H9 (cell line): ENCODE measurements around the gene TMEM26. TPM values are rescaled to one million over a fixed set of nuclear protein-coding genes. Genes with fewer than 3 reads are reported as not detected.

ENCODE experiments used
- DNase-seq: peaks from one replicate; pipeline ENCODE4 v3.0.0-alpha.2; 2017
- H2AFZ ChIP-seq: one replicate; pipeline ENCODE4 v1.6.1; 2013; ENCODE audit warnings: mild to moderate bottlenecking, low read length, control low read depth, moderate library complexity
- H2AK5ac ChIP-seq: 2 replicates; pipeline ENCODE4 v1.6.1; 2013; ENCODE audit warnings: low read length, control low read depth, mixed read lengths; ENCODE audit not compliant: insufficient read length
- H2BK120ac ChIP-seq: one replicate; pipeline ENCODE4 v1.6.1; 2013; ENCODE audit warnings: low read depth, mild to moderate bottlenecking, low read length, control low read depth, inconsistent platforms; ENCODE audit not compliant: poor library complexity, severe bottlenecking
- H2BK12ac ChIP-seq: 2 replicates; pipeline ENCODE4 v1.6.1; 2013; ENCODE audit warnings: low read length, control low read depth, mixed read lengths, low read depth; ENCODE audit not compliant: insufficient read length
- H2BK15ac ChIP-seq: 2 replicates; pipeline ENCODE4 v1.6.1; 2013; ENCODE audit warnings: low read depth, low read length, control low read depth
- H2BK20ac ChIP-seq: one replicate; pipeline ENCODE4 v1.6.1; 2013; ENCODE audit warnings: low read depth, mild to moderate bottlenecking, low read length, control low read depth, inconsistent platforms; ENCODE audit not compliant: poor library complexity, severe bottlenecking
- H2BK5ac ChIP-seq: 2 replicates; pipeline ENCODE4 v1.6.1; 2013; ENCODE audit warnings: low read length, control low read depth, mixed read lengths; ENCODE audit not compliant: insufficient read length
- H3K14ac ChIP-seq: 2 replicates; pipeline ENCODE4 v1.6.1; 2013; ENCODE audit warnings: low read length, control low read depth; ENCODE audit not compliant: insufficient read depth
- H3K18ac ChIP-seq: 2 replicates; pipeline ENCODE4 v1.6.1; 2013; ENCODE audit warnings: low read depth, mild to moderate bottlenecking, mixed read lengths, low read length, control low read depth; ENCODE audit not compliant: insufficient read length
- H3K23ac ChIP-seq: 2 replicates; pipeline ENCODE4 v1.6.1; 2013; ENCODE audit warnings: low read length, control low read depth, mixed read lengths, low read depth; ENCODE audit not compliant: insufficient read length
- H3K23me2 ChIP-seq: 2 replicates; pipeline ENCODE4 v1.6.1; 2013; ENCODE audit warnings: low read depth, mild to moderate bottlenecking, mixed read lengths, low read length, control low read depth; ENCODE audit not compliant: insufficient read length, poor library complexity, severe bottlenecking
- H3K27ac ChIP-seq: 2 replicates; pipeline ENCODE4 v1.5.1; 2013; ENCODE audit warnings: low read length, control low read depth, mixed read lengths, low read depth; ENCODE audit not compliant: insufficient read length
- H3K27me3 ChIP-seq: 2 replicates; pipeline ENCODE4 v1.6.1; 2013; ENCODE audit warnings: low read length, control low read depth, inconsistent platforms; ENCODE audit not compliant: insufficient read depth
- H3K4ac ChIP-seq: 2 replicates; pipeline ENCODE4 v1.6.1; 2013; ENCODE audit warnings: low read depth, mild to moderate bottlenecking, control low read depth, inconsistent platforms, low read length, moderate library complexity
- H3K4me1 ChIP-seq: 2 replicates; pipeline ENCODE4 v1.6.1; 2013; ENCODE audit warnings: low read length, control low read depth, inconsistent platforms; ENCODE audit not compliant: insufficient read depth
- H3K4me2 ChIP-seq: 2 replicates; pipeline ENCODE4 v1.6.1; 2013; ENCODE audit warnings: low read length, control low read depth, mixed read lengths; ENCODE audit not compliant: insufficient read length, insufficient read depth
- H3K56ac ChIP-seq: 2 replicates; pipeline ENCODE4 v1.6.1; 2013; ENCODE audit warnings: low read depth, mild to moderate bottlenecking, mixed read lengths, low read length, control low read depth; ENCODE audit not compliant: insufficient read length
- H3K79me1 ChIP-seq: 2 replicates; pipeline ENCODE4 v1.6.1; 2013; ENCODE audit warnings: low read depth, mild to moderate bottlenecking, moderate library complexity, low read length, control low read depth, inconsistent platforms; ENCODE audit not compliant: insufficient read depth, poor library complexity, severe bottlenecking
- H3K79me2 ChIP-seq: 2 replicates; pipeline ENCODE4 v1.6.1; 2013; ENCODE audit warnings: low read length, control low read depth, inconsistent platforms; ENCODE audit not compliant: insufficient read depth
- H3K9ac ChIP-seq: 2 replicates; pipeline ENCODE4 v1.6.1; 2013; ENCODE audit warnings: low read length, control low read depth, mixed read lengths; ENCODE audit not compliant: insufficient read length; ENCODE audit errors: extremely low read depth
- H3K9me3 ChIP-seq: one replicate; pipeline ENCODE4 v1.6.1; 2013; ENCODE audit warnings: low read depth, low read length, inconsistent platforms; ENCODE audit not compliant: control insufficient read depth
- H3T11ph ChIP-seq: one replicate; pipeline ENCODE4 v1.6.1; 2013; ENCODE audit warnings: mild to moderate bottlenecking, low read length, control low read depth, inconsistent platforms
- H4K20me1 ChIP-seq: one replicate; pipeline ENCODE4 v1.6.1; 2013; ENCODE audit not compliant: control insufficient read depth, insufficient read length, insufficient read depth
- H4K5ac ChIP-seq: 2 replicates; pipeline ENCODE4 v1.6.1; 2013; ENCODE audit warnings: low read depth, mild to moderate bottlenecking, mixed read lengths, low read length, control low read depth; ENCODE audit not compliant: insufficient read length
- H4K8ac ChIP-seq: replicated peaks from 2 replicates; pipeline ENCODE4 v1.6.1; 2013; ENCODE audit warnings: low read length, control low read depth, mixed read lengths, low read depth; ENCODE audit not compliant: insufficient read length
- H4K91ac ChIP-seq: 2 replicates; pipeline ENCODE4 v1.6.1; 2013; ENCODE audit warnings: low read depth, mild to moderate bottlenecking, moderate library complexity, mixed read lengths, low read length, control low read depth; ENCODE audit not compliant: insufficient read length
- H3K27ac Mint-ChIP-seq, 3 experiments: 2 replicates in 2 of 3; 3 replicates in 1 of 3; pipeline ENCODE4 v1.8.0; 2020 to 2021; ENCODE audit warnings: mixed read lengths in 3 of 3, mild to moderate bottlenecking in 1 of 3, moderate library complexity in 1 of 3
- H3K27me3 Mint-ChIP-seq: 2 replicates; pipeline ENCODE4 v1.8.0; 2021; ENCODE audit warnings: low read depth, mild to moderate bottlenecking, moderate library complexity, mixed read lengths
- H3K36me3 Mint-ChIP-seq, 3 experiments: 2 replicates in 2 of 3; 3 replicates in 1 of 3; pipeline ENCODE4 v1.8.0; 2020 to 2021; ENCODE audit warnings: low read depth in 3 of 3, mixed read lengths in 3 of 3; ENCODE audit not compliant: insufficient read depth in 1 of 3
- H3K4me1 Mint-ChIP-seq, 2 experiments: 2 replicates each; pipeline ENCODE4 v1.8.0; 2020; ENCODE audit warnings: mixed read lengths in 2 of 2
- H3K4me3 Mint-ChIP-seq, 2 experiments: 2 replicates in 1 of 2; 3 replicates in 1 of 2; pipeline ENCODE4 v1.8.0; 2020 to 2021; ENCODE audit warnings: mild to moderate bottlenecking in 2 of 2, mixed read lengths in 2 of 2, moderate library complexity in 1 of 2
- H3K9me3 Mint-ChIP-seq, 2 experiments: 2 replicates in 1 of 2; 3 replicates in 1 of 2; pipeline ENCODE4 v1.8.0; 2020; ENCODE audit warnings: mild to moderate bottlenecking in 2 of 2, mixed read lengths in 2 of 2, moderate library complexity in 1 of 2
- WGBS: extraction: QIAGEN DNeasy Blood & Tissue Kit; methylation state at CpG from one replicate; pipeline ENCODE4 v1.1.7; 2013; ENCODE audit warnings: missing lambda C conversion rate, low lambda C conversion rate, mixed read lengths; ENCODE audit not compliant: insufficient read length; ENCODE audit errors: extremely low coverage; 5-methylcytosine and 5-hydroxymethylcytosine counted together
- total RNA-seq: library from RNA; stranded (reverse); gene quantifications from 2 replicates; pipeline ENCODE4 v1.2.1, GENCODE V29; 2021
- TF ChIP-seq, protein P1 (sequence below): fragments of 200-600 bp; sonication (generic); conservative IDR thresholded peaks from 3 replicates; pipeline ENCODE4 v1.8.0; 2021; ENCODE audit warnings: antibody characterized with exemption, mild to moderate bottlenecking

The TMEM26 gene
- total RNA-seq, 1 experiment from 2014 or later, result 0.15 TPM

DNA sequence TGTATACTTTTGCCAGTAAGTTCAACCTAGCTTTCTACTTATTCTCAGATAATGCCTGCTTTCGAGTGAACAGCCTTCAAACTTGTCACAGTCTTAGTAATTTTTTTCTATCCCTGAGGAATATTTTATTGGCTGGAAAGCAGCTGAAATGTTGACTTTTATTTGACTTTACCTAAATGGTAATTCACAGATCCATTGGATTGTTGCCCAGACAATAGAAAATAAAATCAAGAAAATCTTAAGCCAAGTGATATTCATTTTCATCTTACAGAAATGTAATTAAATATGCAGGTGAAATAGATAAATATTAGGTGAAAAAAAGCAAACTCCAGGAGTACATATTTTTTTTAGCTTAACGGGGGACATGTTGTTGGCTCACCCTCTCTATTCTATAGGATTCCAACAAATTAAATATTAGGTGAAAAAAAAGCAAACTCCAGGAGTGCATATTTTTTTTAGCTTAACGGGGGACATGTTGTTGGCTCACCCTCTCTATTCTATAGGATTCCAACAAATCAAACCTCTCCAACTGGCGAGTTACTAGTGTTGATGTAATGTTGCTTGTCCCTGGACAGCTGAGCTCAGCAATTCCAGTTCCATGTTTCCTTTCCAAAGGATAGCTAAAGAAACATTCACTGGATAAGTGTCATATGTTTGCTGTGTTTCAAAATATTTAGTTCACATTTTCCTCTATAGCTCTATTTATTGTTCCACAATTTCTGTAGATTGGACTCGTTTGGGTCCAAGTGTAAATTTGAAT lies 4.2 kb downstream of the TMEM26 start:
- Mint-ChIP-seq H3K36me3 (peaks cover 0 to 2% (median 0%) of the 10 kb centered on the region in 3 experiments; a peak in 1 of 7 replicates), H3K4me1 (peaks cover 13 to 27% of the 10 kb centered on the region in 2 experiments), H3K27me3 (peaks cover 34% of the 10 kb centered on the region), H3K9me3 (no peaks in the 10 kb centered on the region), H3K4me3 (no peak overlapping the region), H3K27ac (no peak overlapping the region)
- Histone ChIP-seq H3T11ph (no peak overlapping the region), H3K79me2 (no peaks in the 10 kb centered on the region), H3K56ac (no peak overlapping the region), H3K79me1 (no peaks in the 10 kb centered on the region), H2BK12ac (no peak overlapping the region), H3K23me2 (peaks cover 14% of the 10 kb centered on the region), H3K9me3 (no peaks in the 10 kb centered on the region), H2BK20ac (no peak overlapping the region), H2AFZ (no peak overlapping the region), H3K4me1 (no peaks in the 10 kb centered on the region; the same call in 1 of the 2 replicates), H3K4me2 (no peak overlapping the region), H4K20me1 (no peaks in the 10 kb centered on the region), H2BK15ac (no peak overlapping the region), H2AK5ac (no peak overlapping the region), H3K9ac (no peak overlapping the region), H2BK5ac (no peak overlapping the region), H3K27ac (no peak overlapping the region), H4K91ac (no peak overlapping the region), H3K18ac (no peak overlapping the region), H3K27me3 (no peaks in the 10 kb centered on the region), H3K14ac (no peak overlapping the region), H4K8ac (no peak overlapping the region), H3K4ac (no peak overlapping the region), H4K5ac (no peak overlapping the region), H3K23ac (no peak overlapping the region), H2BK120ac (no peak overlapping the region)
- no peak for DNase-seq
- WGBS, result no CpG with 5 or more reads among the region's 5 CpGs
- TF ChIP-seq, protein P1, sequence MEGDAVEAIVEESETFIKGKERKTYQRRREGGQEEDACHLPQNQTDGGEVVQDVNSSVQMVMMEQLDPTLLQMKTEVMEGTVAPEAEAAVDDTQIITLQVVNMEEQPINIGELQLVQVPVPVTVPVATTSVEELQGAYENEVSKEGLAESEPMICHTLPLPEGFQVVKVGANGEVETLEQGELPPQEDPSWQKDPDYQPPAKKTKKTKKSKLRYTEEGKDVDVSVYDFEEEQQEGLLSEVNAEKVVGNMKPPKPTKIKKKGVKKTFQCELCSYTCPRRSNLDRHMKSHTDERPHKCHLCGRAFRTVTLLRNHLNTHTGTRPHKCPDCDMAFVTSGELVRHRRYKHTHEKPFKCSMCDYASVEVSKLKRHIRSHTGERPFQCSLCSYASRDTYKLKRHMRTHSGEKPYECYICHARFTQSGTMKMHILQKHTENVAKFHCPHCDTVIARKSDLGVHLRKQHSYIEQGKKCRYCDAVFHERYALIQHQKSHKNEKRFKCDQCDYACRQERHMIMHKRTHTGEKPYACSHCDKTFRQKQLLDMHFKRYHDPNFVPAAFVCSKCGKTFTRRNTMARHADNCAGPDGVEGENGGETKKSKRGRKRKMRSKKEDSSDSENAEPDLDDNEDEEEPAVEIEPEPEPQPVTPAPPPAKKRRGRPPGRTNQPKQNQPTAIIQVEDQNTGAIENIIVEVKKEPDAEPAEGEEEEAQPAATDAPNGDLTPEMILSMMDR, result no peak
